Memory B cell (primary cell): ENCODE data around the gene METTL15.
"Not testable (repeated sequence)": the region's sequence is repeated elsewhere in the genome, so short reads cannot be mapped to it uniquely, and the experiment has no call there.

ENCODE experiments used
- ATAC-seq: fragments of 150-1000 bp; cut with Tn5 transposase; 2 replicates; pipeline ENCODE4 v1.10.0; 2021; ENCODE audit warnings: low read depth, mild to moderate bottlenecking, moderate library complexity
- DNase-seq, 2 donors: peaks; one replicate each; pipeline ENCODE4 v3.0.0; 2022; ENCODE audit warnings: low spot score in 2 of 2
- H3K27ac Mint-ChIP-seq: one replicate; pipeline ENCODE4 v1.8.0; 2022; ENCODE audit warnings: mild to moderate bottlenecking, moderate library complexity, mixed read lengths
- H3K27me3 Mint-ChIP-seq: one replicate; pipeline ENCODE4 v1.8.0; 2022; ENCODE audit warnings: mixed read lengths
- H3K36me3 Mint-ChIP-seq: one replicate; pipeline ENCODE4 v1.8.0; 2022; ENCODE audit warnings: mild to moderate bottlenecking, mixed read lengths
- H3K4me1 Mint-ChIP-seq: one replicate; pipeline ENCODE4 v1.8.0; 2022; ENCODE audit warnings: mixed read lengths
- H3K4me3 Mint-ChIP-seq: one replicate; pipeline ENCODE4 v1.8.0; 2022; ENCODE audit warnings: mild to moderate bottlenecking, moderate library complexity, mixed read lengths
- H3K9me3 Mint-ChIP-seq: one replicate; pipeline ENCODE4 v1.8.0; 2022; ENCODE audit warnings: mixed read lengths

The METTL15 gene

GRCh38 chr11:28107750-28108618 is at the start of gene METTL15, which contains the start of gene KIF18A:
Gene METTL15 (plus strand): TSS chr11:28108388. CDS start chr11:28113335, 4,947 bp downstream.
Gene KIF18A (minus strand): TSS chr11:28108156. CDS start chr11:28097947, 10,209 bp downstream.
- no peaks in the 10 kb centered on the region for H3K36me3 Mint-ChIP-seq
- ATAC-seq: peak; percentile 89

GRCh38 chr11:28071305-28071704 is 36.9 kb upstream of the METTL15 start:
- H3K9me3 Mint-ChIP-seq: no peaks in the 10 kb centered on the region
- H3K36me3 Mint-ChIP-seq: no peaks in the 10 kb centered on the region
- ATAC-seq (no peak), DNase-seq (no peak)
- H3K27ac Mint-ChIP-seq: no peak overlapping the region
- no peaks in the 10 kb centered on the region for H3K4me1 Mint-ChIP-seq
- H3K4me3 Mint-ChIP-seq: no peak overlapping the region
- H3K27me3 Mint-ChIP-seq: no peaks in the 10 kb centered on the region

More at GRCh38 chr11:28107750-28108618, at the start of gene METTL15, which contains the start of gene KIF18A:
- Mint-ChIP-seq H3K9me3 (no peaks in the 10 kb centered on the region), H3K4me1 (peaks cover 23% of the 10 kb centered on the region), H3K27me3 (no peaks in the 10 kb centered on the region), H3K4me3 (peak within 1 kb of the TSS; percentile 96), H3K27ac (peak within 1 kb of the TSS; percentile 98)
- DNase-seq: peak; percentile 99 to 100

GRCh38 chr11:28072321-28072720 is 35.9 kb upstream of the METTL15 start:
- ATAC-seq (no peak), DNase-seq (no peak)
- H3K4me3 Mint-ChIP-seq: no peak overlapping the region
- H3K27me3 Mint-ChIP-seq: no peaks in the 10 kb centered on the region
- H3K27ac Mint-ChIP-seq: no peak overlapping the region
- no peaks in the 10 kb centered on the region for H3K36me3 Mint-ChIP-seq
- no peaks in the 10 kb centered on the region for H3K9me3 Mint-ChIP-seq
- no peaks in the 10 kb centered on the region for H3K4me1 Mint-ChIP-seq

GRCh38 chr11:28077521-28077920 is 30.7 kb upstream of the METTL15 start:
- no peak for ATAC-seq
- H3K4me1 Mint-ChIP-seq: no peaks in the 10 kb centered on the region
- H3K27ac Mint-ChIP-seq: no peak overlapping the region
- no peaks in the 10 kb centered on the region for H3K9me3 Mint-ChIP-seq
- no peaks in the 10 kb centered on the region for H3K36me3 Mint-ChIP-seq
- DNase-seq: no peak
- no peaks in the 10 kb centered on the region for H3K27me3 Mint-ChIP-seq
- no peak overlapping the region for H3K4me3 Mint-ChIP-seq

GRCh38 chr11:28083118-28083517 is 25.1 kb upstream of the METTL15 start:
- Mint-ChIP-seq H3K27me3 (no peaks in the 10 kb centered on the region), H3K4me3 (no peak overlapping the region), H3K9me3 (no peaks in the 10 kb centered on the region), H3K36me3 (no peaks in the 10 kb centered on the region), H3K4me1 (no peaks in the 10 kb centered on the region), H3K27ac (no peak overlapping the region)
- no peak for DNase-seq
- ATAC-seq: no peak

- Mint-ChIP-seq H3K9me3 (no peaks in the 10 kb centered on the region), H3K36me3 (no peaks in the 10 kb centered on the region)
- DNase-seq: no peak
Observed at GRCh38 chr11:28086569-28086968, 21.6 kb upstream of the METTL15 start.

GRCh38 chr11:28087192-28087591 is 21.0 kb upstream of the METTL15 start:
- DNase-seq, H3K4me1 Mint-ChIP-seq, H3K4me3 Mint-ChIP-seq, H3K27ac Mint-ChIP-seq, H3K9me3 Mint-ChIP-seq, H3K27me3 Mint-ChIP-seq, ATAC-seq, H3K36me3 Mint-ChIP-seq: not testable (repeated sequence)

More at GRCh38 chr11:28086569-28086968, 21.6 kb upstream of the METTL15 start:
- Mint-ChIP-seq H3K4me3 (no peak overlapping the region), H3K4me1 (no peaks in the 10 kb centered on the region), H3K27me3 (no peaks in the 10 kb centered on the region), H3K27ac (no peak overlapping the region)
- no peak for ATAC-seq

- not testable (repeated sequence) for H3K9me3 Mint-ChIP-seq, H3K36me3 Mint-ChIP-seq, H3K27me3 Mint-ChIP-seq, H3K27ac Mint-ChIP-seq, H3K4me3 Mint-ChIP-seq, DNase-seq, ATAC-seq, H3K4me1 Mint-ChIP-seq
Observed at GRCh38 chr11:28087693-28088092, 20.5 kb upstream of the METTL15 start.

GRCh38 chr11:28089378-28089777 is 18.8 kb upstream of the METTL15 start:
- Mint-ChIP-seq H3K27ac (no peak overlapping the region), H3K4me3 (no peak overlapping the region), H3K9me3 (no peaks in the 10 kb centered on the region), H3K36me3 (no peaks in the 10 kb centered on the region), H3K27me3 (no peaks in the 10 kb centered on the region), H3K4me1 (no peaks in the 10 kb centered on the region)
- DNase-seq (no peak), ATAC-seq (no peak)

- Mint-ChIP-seq H3K36me3 (peaks cover under 1% of the 10 kb centered on the region), H3K27me3 (no peaks in the 10 kb centered on the region), H3K27ac (no peak overlapping the region), H3K4me1 (no peaks in the 10 kb centered on the region), H3K9me3 (no peaks in the 10 kb centered on the region), H3K4me3 (no peak overlapping the region)
- DNase-seq: no peak
- no peak for ATAC-seq
Observed at GRCh38 chr11:28090052-28090749, 18.0 kb upstream of the METTL15 start.

GRCh38 chr11:28092786-28093185 is 15.4 kb upstream of the METTL15 start:
- Mint-ChIP-seq H3K36me3 (peaks cover 3% of the 10 kb centered on the region), H3K27ac (no peak overlapping the region), H3K9me3 (no peaks in the 10 kb centered on the region), H3K4me3 (no peak overlapping the region), H3K27me3 (no peaks in the 10 kb centered on the region), H3K4me1 (no peaks in the 10 kb centered on the region)
- DNase-seq (no peak), ATAC-seq (no peak)

- Mint-ChIP-seq H3K27me3 (no peaks in the 10 kb centered on the region), H3K27ac (no peak overlapping the region), H3K4me1 (peaks cover 2% of the 10 kb centered on the region), H3K36me3 (peaks cover 3% of the 10 kb centered on the region), H3K4me3 (no peak overlapping the region), H3K9me3 (no peaks in the 10 kb centered on the region)
- DNase-seq (no peak), ATAC-seq (no peak)
Observed at GRCh38 chr11:28098257-28098656, 9.9 kb upstream of the METTL15 start.

- peaks cover 3% of the 10 kb centered on the region for H3K36me3 Mint-ChIP-seq
- no peaks in the 10 kb centered on the region for H3K27me3 Mint-ChIP-seq
- peaks cover 2% of the 10 kb centered on the region for H3K4me1 Mint-ChIP-seq
- no peak for DNase-seq
- no peak overlapping the region for H3K4me3 Mint-ChIP-seq
- no peak overlapping the region for H3K27ac Mint-ChIP-seq
- ATAC-seq: no peak
- H3K9me3 Mint-ChIP-seq: no peaks in the 10 kb centered on the region
Observed at GRCh38 chr11:28099715-28100114, 8.5 kb upstream of the METTL15 start.

GRCh38 chr11:28100665-28101064 is 7.5 kb upstream of the METTL15 start:
- no peak for DNase-seq
- no peak overlapping the region for H3K27ac Mint-ChIP-seq
- H3K4me3 Mint-ChIP-seq: no peak overlapping the region
- peaks cover 2% of the 10 kb centered on the region for H3K4me1 Mint-ChIP-seq
- no peaks in the 10 kb centered on the region for H3K27me3 Mint-ChIP-seq
- no peak for ATAC-seq
- no peaks in the 10 kb centered on the region for H3K36me3 Mint-ChIP-seq
- no peaks in the 10 kb centered on the region for H3K9me3 Mint-ChIP-seq
